Progenitor cell of endocrine pancreas (in vitro differentiated cells): ENCODE results near the gene LPP. TPM values are rescaled to one million over a fixed set of nuclear protein-coding genes. Genes with fewer than 3 reads are reported as not detected.

Experiments used
- DNase-seq: peaks from one replicate; pipeline ENCODE4 v3.0.0; 2021; ENCODE audit warnings: low spot score; ENCODE audit not compliant: unreplicated experiment
- H3K27ac Mint-ChIP-seq: 2 replicates; pipeline ENCODE4 v1.8.0; 2021; ENCODE audit warnings: mild to moderate bottlenecking, moderate library complexity, mixed read lengths
- H3K27me3 Mint-ChIP-seq: 2 replicates; pipeline ENCODE4 v1.8.0; 2021; ENCODE audit warnings: mixed read lengths
- H3K36me3 Mint-ChIP-seq: 2 replicates; pipeline ENCODE4 v1.8.0; 2022; ENCODE audit warnings: mixed read lengths; ENCODE audit not compliant: insufficient read depth
- H3K4me1 Mint-ChIP-seq: 2 replicates; pipeline ENCODE4 v1.8.0; 2021; ENCODE audit warnings: low read depth, mixed read lengths
- H3K4me3 Mint-ChIP-seq: 2 replicates; pipeline ENCODE4 v1.8.0; 2021; ENCODE audit warnings: low read depth, mild to moderate bottlenecking, moderate library complexity, mixed read lengths
- H3K9me3 Mint-ChIP-seq: 2 replicates; pipeline ENCODE4 v1.8.0; 2021; ENCODE audit warnings: low read depth, mixed read lengths
- total RNA-seq: library from RNA; stranded (reverse); gene quantifications from 2 replicates; pipeline ENCODE4 v1.2.1, GENCODE V29; 2021
- TF ChIP-seq, protein P1 (sequence below): fragments of 200-600 bp; sonication (generic); IDR thresholded peaks from one replicate; pipeline ENCODE4 v1.5.0; 2021; ENCODE audit warnings: antibody characterized with exemption, mild to moderate bottlenecking; ENCODE audit not compliant: unreplicated experiment

The LPP gene
- total RNA-seq, 1 donor from 2014 or later: 131 TPM

DNA sequence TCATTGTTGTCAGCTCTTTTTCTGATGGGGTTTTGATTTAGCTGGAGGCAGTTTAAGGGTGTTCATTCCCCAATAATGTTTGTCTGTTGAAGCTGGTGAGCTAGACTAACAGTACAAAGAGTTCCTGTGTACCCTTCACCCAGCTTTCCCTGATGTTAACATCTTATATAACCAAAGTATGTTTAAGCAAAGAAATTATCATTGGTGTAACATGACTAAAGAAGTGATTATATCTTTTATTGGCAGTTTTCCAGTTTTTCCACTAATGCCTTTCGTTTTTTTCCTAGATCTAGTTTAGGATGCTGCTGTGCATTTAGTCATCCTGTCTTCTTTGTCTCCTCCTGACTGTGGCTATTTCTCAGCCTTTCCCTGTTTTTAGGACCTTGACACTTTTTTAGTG lies 165.6 kb downstream of the LPP start:
- DNase-seq: no peak
- Mint-ChIP-seq H3K4me1 (no peaks in the 10 kb centered on the region), H3K4me3 (no peak overlapping the region), H3K9me3 (no peaks in the 10 kb centered on the region), H3K36me3 (peaks cover 4% of the 10 kb centered on the region), H3K27me3 (no peaks in the 10 kb centered on the region), H3K27ac (no peak overlapping the region)
- TF ChIP-seq, protein P1, sequence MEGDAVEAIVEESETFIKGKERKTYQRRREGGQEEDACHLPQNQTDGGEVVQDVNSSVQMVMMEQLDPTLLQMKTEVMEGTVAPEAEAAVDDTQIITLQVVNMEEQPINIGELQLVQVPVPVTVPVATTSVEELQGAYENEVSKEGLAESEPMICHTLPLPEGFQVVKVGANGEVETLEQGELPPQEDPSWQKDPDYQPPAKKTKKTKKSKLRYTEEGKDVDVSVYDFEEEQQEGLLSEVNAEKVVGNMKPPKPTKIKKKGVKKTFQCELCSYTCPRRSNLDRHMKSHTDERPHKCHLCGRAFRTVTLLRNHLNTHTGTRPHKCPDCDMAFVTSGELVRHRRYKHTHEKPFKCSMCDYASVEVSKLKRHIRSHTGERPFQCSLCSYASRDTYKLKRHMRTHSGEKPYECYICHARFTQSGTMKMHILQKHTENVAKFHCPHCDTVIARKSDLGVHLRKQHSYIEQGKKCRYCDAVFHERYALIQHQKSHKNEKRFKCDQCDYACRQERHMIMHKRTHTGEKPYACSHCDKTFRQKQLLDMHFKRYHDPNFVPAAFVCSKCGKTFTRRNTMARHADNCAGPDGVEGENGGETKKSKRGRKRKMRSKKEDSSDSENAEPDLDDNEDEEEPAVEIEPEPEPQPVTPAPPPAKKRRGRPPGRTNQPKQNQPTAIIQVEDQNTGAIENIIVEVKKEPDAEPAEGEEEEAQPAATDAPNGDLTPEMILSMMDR: no peak

DNA sequence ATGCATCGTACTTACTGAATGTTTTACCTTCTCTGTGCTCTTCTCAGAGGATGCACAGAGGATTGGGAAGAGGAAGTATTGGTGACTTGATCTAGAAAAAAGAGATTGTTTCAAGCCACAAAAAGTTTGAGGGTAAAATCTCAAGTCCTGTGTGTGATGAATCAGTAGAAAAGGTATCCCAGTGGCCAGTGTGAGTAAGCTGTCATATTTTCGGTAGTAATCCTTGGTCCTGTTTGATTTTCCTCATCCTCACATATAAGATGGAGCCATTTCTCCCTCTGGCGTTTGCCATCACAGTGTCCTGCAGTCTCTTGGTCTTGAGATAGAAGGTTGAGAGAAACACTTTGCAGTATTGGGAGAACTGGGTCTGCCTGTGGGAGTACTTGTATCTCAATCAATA lies 166.8 kb downstream of the LPP start:
- TF ChIP-seq, protein P1: no peak
- DNase-seq: no peak
- no peaks in the 10 kb centered on the region for H3K9me3 Mint-ChIP-seq
- H3K36me3 Mint-ChIP-seq: peaks cover 4% of the 10 kb centered on the region
- no peaks in the 10 kb centered on the region for H3K27me3 Mint-ChIP-seq
- no peak overlapping the region for H3K27ac Mint-ChIP-seq
- no peaks in the 10 kb centered on the region for H3K4me1 Mint-ChIP-seq
- H3K4me3 Mint-ChIP-seq: no peak overlapping the region

DNA sequence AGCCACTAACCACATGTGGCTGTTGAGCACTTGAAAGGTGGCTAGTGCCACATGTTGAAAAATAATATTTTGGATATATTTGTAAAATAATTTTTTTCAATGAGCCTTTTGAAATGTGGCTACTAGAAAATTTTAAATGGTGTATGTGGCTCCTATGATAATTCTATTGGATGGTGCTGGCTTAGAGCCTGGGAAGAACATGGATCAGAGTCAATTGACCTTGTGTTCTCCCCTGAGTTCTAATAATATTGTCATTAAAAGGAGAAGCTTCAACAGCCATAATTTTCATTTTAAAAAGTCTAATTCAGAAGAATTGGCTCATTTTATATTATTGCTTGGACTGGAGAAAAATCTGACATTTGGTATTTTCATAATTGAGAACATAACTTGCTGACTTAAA lies 167.3 kb downstream of the LPP start:
- Mint-ChIP-seq H3K36me3 (peaks cover 8% of the 10 kb centered on the region), H3K9me3 (no peaks in the 10 kb centered on the region), H3K4me3 (no peak overlapping the region), H3K27me3 (no peaks in the 10 kb centered on the region), H3K27ac (no peak overlapping the region), H3K4me1 (no peaks in the 10 kb centered on the region)
- DNase-seq: no peak
- TF ChIP-seq, protein P1: no peak

DNA sequence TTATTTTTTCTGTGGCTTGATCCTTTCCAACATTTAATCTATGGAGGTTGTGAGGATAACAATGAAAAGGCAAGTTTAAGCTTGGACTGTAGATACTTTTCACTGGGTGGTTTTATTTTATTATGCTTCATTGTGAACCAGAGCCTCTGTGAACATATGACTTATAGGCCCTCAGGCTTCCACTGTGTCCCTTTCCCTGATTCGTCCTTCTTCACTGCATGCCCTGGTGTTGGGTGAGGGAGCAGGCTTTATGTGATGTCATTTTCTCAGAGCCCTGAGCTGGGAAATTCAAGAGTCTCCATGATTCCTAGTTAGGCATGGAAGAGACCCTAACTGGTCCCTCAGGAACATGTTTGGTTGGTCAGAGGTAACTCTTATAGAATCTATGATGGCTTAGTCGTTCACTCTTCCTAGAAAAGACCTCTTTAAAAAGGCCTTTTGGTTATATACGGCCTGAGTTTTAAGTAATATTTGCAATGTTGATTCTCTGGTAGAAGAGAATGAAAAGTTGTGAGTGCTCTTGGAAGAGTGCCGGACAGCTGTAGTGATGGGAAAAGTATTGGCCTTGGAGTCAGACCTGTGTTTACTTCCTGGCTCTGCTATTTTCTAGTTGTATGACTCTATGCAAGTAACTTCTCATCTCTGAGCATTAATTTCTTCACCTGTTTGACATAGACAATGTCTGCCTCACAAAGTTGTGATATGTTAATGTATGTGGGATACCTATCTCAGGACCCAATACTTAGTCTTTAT lies 168.4 kb downstream of the LPP start:
- Mint-ChIP-seq H3K36me3 (peaks cover 9% of the 10 kb centered on the region), H3K4me1 (no peaks in the 10 kb centered on the region), H3K4me3 (no peak overlapping the region), H3K9me3 (no peaks in the 10 kb centered on the region), H3K27ac (no peak overlapping the region), H3K27me3 (no peaks in the 10 kb centered on the region)
- no peak for DNase-seq
- TF ChIP-seq, protein P1: no peak

DNA sequence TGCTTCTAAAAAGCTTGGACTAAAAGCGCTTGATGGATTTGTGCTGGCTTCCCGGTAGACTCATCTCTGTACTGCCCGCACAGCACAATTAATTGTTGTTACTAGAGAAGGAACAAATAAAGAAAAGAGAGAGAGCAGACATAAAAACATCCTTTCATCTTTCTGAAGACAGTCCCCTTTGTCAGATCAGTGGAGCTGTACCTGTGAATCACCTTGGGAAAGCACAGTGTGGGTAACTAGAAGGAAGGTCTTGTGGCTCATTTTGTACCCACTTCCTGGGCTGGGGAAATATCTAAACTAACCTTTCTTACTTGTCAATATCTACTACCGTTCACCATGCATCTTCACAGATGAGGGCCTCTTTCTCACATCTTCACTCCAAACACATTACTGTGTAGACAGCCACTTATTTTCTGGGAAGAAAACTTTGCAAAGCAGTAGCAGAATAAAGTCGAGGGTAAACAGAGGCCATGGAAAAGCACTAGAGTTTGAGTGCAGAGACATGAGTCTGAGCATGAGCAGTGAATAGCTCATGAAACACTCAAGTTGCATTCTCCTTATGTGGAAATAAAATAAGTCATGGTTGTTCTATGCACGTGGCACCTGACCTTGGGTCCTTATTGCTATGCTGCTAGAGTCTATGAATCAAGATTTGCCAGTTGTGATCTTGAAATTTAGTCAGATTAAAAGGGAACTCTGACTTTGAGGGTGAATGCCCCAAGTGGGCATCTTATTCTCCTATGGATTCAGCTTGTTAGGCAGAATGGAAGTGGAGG lies 169.3 kb downstream of the LPP start:
- Mint-ChIP-seq H3K4me1 (no peaks in the 10 kb centered on the region), H3K4me3 (no peak overlapping the region), H3K27me3 (no peaks in the 10 kb centered on the region), H3K27ac (no peak overlapping the region), H3K9me3 (no peaks in the 10 kb centered on the region), H3K36me3 (peaks cover 6% of the 10 kb centered on the region)
- TF ChIP-seq, protein P1: no peak
- no peak for DNase-seq
